CD4-positive, alpha-beta T cell treated with Interleukin-15 for 4 hours (primary cell): ENCODE measurements around the gene COX4I1.
"Not testable (repeated sequence)": the region's sequence is repeated elsewhere in the genome, so short reads cannot be mapped to it uniquely, and the experiment has no call there.

Experiments
- DNase-seq: peaks from one replicate; pipeline ENCODE4 v3.0.0-alpha.2; 2020; ENCODE audit warnings: low spot score

The COX4I1 gene

DNA sequence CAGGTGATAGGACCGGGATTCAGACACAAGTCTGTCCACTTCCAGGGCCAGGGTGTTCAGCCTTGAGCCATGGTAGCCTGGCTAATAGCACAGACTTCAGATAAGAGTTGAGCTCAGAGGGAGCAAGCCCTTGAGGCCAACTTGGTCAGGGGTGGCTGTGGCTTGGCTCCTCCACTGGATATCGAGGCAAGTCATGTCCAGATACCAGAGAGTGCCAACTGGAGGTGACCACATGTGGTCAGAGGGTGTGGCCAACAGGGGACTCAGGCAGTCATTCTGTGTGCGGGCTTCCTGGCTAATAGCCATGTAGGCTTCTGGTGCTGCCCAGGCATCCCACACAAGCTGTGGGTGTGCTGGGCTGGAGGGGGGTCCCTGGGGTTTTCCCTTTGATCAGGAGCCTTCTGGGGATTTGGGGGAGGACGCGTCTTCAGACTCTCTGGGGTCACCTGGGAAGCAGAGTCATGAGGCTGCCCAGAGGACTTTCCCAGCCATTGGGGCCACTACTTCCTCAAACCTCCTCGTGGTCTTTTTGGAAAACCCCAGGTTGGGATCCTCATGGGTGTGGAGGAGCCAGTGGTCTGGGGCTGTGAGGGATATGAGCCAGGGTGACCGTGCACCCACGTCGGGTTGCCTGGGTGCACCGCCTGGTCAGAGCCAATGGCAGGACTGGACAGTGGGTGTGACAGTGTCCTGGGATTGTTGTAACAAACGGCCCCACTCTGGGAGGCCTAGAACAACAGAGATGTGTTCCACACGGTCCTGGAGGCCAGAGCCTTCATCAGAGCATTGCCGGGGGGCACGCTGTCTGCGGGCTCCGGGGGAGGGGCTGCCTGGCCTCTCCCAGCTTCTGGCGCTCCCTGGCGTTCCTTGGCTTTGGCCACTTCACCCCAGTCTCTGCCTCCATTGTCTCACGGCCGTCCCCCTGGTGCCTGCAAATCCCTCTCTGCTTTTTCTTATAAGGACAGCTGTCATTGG lies 25.0 kb downstream of the COX4I1 start:
- no peak for DNase-seq

DNA sequence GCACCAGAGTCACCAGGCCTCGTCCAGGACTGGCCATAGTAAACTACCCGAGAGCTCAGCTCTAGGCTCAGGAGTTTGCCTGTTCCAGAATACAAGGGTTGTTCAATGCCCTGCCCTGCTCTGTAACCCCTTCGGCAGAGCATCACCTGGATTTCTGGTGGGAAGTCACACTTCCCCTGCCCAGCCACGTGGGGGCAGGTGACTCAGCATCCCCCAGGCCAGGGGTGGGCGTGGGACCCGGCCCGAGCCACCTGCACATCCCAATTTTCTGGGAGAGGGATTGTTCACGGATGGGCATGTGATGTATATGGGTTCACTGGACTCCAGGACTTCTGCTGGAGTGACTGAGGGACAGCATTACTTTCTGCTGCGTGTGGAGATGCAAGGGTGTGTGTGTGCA lies 25.8 kb downstream of the COX4I1 start:
- DNase-seq: no peak

DNA sequence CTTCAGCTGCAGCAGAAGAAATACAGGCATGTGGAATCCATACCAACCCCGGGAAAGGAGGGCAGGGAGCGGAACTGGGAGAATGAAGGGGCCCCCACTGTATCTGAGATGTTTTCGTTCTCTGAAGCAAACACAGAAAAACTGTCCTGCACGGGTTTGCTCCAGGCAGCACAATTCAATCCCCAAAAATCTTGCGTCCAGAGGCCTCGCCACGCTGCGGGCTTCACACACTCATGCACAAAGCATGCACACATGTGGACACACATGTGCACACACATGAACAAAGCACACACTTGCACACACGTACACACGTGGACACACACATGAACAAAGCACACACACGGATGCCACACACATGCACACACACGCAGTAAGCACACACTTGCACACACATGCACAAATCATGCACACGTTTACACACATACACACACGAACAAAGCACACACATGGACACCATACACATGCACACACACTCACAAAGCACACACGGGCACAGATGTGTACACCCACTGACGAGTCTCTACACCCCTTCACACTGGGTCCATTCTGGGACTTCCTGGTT lies 27.3 kb downstream of the COX4I1 start:
- DNase-seq: no peak

DNA sequence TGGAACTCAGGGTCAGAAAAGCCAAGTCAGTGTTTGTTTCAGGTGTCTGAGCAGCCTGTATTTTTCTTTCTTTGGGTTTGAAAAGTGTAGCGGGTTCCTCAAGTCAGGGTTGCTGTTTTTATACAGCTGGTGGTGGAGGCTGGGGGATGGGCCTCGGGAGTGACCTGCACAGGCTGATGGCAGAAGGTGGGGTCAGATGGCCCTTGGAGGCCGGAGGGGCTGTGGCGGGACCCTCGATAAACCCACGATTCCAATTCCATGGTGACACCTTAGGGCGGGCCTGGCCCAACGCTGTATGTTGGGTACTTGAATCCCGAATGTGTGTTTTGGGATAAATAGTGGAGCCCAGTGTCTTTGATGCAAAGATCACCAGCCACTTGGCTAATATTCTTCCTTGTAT lies 28.7 kb downstream of the COX4I1 start:
- DNase-seq: no peak

DNA sequence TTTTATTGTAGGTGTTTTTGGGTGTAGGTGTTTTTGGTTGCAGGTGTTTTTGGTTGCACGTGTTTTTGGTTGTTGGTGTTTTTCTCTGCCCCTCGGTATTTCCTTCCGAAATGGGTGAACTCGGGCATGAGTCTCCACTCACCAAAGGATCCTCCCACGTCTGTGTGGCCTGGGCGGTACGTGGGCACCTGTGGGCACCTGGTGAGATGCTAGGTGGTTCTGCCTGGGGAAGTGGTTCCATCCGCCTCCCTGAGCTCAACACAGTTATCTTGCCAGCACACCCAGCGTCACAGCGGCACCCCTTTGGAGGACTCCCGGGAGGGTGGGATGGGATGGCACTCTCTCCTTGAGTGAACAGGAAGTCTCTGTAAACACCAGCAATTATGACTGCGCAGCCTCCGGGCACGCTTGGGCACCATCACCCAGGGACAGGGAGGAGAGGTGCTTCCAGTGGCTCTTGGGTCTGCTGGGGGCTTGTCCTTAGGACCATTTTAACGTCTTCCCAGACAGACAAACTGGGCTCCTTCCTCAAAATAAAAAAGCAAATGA lies 29.8 kb downstream of the COX4I1 start:
- DNase-seq: no peak

DNA sequence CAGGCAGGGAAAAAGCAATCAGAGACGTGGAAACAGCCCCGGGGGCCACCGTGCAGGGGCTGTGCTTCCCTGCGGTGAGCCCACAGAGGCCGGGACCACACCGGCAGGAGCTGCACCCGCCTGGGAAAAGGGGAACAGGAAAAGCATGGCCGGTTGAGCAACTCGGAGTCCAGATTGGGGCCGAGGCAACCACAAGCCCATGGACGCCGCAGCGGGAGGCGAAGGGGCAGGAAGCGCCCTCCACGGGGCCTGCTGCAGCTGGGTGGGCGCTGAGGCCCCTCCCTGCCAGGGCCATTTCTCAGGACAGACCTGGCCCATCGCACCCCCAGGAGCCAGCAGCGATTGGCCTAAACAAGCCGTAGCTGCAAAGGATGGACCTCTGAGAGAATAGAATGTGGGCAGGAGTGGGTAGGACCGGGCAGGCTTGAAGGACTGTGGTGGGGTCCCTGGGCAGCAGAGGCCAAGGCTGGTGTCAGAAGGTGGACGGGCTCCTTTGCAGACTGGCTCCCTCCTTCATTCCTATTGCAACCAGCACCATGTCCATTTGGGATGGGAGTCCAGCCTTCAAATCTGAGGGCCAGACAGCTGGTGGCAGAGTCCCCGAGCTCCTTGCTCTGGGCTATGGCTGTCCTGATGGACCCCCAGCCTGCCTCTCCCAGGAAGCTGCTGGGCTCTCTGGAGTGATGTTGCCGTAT lies 30.4 kb downstream of the COX4I1 start:
- no peak for DNase-seq

DNA sequence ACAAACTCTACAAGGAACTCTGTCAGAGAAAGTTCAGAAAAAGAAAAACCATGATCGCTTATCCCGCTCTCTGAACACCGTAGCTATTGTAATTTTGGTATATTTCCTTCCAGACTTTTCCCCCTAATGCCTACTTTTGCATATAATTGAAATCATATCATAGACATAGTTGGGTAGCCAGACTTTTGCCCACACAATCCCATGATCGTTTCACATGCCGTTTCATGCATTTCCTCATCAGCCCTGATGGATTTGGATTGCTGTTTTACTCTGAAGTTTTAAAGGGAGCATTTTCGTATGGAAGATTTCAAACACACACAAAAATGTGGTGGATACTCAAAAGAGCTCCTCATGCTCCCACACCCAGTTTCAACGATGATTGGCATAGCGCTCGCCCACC lies 31.3 kb downstream of the COX4I1 start:
- no peak for DNase-seq

DNA sequence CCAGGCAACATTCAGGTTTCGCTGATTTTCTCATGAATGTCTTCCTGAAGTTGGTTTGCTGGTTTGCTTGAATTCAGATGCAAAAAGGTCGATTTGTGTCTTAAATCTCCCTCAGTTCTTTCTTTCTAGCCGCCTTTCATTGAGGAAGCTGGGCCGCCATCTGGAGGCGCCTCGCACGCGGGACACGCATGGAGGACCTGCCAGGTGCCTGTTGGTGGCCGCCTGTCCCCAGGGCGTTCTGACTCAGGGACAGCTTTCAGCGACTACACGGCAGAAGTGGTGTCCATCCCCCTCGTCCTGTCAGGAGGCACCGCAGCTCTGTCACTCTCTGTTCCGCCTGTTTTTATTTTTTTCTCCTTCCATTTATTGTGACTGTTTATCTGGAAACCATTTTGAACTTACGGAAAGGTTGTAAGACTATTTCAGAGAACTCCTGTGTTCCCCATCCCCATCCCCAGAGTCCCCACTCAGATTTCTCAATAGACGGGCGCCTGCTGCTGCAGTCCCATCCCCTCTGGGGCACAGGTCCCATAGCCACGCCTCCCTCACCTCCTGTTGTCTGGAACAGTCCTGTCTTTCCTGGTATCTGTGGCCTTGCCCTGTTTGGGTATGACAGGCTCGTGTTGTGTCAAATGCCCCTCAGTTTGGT lies 33.2 kb downstream of the COX4I1 start:
- DNase-seq: no peak

DNA sequence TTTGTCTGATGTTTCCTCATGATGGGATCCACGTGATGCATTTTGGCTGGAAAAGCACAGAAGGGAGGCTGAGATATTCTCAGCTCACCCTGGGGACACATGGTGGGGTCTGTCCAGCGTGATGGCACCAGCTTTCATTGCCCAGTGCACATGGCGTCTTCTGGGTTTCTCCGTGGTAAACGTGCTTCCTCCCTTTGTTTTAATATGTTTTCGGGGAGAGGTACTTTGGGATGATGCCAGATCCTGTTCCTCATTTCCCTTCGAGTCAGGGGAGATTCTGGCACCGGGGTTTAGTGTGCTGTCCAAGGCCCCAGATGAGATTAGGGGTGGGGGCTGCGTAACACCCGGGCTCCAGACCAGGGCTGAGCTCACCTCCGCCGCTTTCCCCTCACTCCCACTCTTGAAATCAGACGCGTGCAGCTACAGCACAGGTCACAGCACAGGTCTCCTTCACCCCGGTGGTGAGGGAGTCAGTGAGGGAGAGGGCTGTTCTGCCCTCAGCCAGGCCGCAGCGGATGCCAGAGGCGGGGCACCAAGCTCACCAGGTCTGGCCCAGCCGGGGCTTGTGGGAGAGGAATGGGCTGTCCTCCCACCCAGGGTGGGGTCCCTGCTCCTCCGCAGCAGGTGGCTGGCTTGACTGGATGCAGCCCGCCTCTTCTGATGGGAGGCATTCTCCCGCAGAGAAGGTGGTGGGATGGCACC lies 33.9 kb downstream of the COX4I1 start:
- DNase-seq: no peak

DNA sequence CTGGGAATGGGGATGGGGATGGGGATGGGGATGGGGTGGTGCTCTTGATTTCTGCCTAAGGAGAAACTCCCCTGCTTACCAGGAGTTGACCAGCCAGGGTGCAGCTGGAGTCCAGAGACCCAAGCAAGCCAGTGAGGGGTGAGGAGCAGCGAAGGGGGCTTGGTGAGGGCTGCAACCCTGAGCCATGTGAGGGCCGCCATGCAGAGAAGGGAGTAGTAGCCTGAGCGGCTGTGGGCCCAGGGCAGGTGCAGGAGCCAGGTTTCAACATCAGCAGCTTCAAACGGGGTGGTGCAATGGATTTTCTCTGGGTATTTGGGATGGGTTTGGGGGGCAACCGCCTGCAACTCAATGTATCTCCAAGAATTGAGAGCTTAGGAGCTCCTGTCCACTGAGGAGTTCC lies 35.2 kb downstream of the COX4I1 start:
- no peak for DNase-seq

DNA sequence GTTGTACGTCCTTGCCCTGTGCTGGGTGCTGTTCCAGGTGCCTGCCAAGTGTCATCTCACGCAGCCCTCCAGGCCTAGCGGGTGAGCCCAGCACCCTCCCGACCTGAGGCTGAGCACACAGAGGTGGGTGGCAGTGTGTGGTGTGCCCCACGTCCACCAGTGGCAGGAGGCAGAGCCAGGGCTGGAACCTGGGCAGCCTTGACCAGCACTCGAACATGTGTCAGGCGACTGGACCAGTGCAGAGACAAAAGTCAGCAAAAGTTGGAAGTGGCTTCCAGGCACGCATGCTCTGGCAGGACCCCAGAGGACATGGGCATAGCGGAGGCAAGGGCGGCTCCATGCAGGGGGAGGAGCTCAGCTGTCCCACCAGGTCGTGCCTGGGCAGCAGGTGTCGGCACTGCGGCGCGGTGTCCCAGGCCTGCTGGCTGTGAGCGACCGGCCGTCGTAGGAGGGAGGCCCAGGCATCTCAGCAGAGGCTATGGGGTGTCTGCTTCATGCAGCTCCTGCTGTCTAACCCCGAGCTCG lies 35.8 kb downstream of the COX4I1 start:
- no peak for DNase-seq

DNA sequence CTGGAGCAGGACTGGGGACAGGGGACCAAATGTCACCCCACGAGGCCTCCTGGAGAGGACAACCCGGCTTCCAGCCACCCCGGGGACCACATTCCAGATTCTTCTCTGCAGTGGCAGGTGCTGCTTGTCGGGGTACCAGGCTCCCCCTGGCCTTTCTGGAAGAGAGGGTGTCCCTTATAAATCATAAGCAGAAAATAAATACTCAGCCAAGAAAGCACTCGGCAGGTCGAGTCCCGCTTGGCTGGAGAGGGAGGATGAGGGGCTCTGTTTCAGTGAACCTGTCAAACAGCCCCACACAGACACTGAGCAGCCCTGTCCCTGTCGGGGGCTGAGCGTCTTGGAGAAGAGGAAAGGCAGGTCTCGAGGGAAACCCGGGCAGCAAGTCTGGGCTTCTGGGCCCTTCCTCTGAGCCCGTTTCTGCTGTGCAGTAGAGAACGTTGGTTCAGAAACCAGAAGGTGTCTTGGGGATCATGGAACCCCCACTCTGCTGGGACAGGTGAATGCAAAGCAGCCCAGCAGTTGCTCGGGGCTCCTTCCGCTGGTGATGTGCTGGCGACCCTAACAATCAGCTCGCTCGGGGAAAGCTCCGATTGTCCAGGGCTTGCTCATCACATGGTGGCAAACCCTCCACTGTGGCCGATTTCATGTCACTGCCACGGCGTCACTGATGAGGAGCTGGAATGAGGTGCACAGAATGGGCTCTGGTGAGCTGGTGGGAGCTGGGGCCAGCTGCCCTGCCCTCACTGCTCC lies 36.6 kb downstream of the COX4I1 start:
- DNase-seq: no peak

DNA sequence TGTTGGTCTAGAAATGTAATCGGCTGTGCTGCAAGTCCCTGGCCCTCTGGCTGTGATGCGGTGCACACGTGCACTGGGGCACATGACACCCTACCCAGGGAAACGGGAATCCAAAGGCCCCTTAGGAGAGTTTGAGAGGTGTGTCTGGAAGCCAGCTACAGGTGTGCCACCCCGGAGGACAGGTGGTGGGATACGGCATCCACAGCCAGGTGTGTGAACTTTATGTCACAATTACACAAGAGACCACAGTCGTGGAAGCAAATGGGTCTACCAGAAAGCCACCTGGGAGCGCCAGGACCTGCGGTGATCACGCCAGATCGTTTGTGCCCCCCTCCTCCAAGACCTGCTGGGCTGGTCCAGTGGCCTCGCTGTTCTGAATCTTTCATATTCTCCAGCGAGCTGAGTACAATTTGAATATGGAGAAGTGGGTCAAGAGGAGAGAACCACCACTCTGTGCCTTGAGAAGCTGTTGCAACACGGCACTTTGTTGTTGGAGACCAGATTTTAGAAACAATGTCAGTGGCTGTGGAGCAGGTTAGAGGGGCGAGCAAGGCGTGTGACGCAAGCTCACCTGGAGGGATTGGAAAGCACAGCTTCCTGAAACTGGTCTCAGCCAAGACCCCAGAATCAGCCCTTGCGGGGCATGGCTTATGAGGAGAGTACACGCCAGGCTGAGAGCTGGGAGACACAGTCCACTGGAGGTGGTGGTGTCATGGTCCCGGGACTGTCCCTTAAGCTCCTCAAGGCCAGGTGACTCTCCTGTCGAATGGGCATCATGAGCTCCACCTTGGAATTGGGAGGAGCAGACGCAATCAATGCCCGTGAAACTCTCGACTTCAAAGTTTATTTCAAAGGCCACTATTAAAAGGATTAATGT lies 37.4 kb downstream of the COX4I1 start:
- no peak for DNase-seq

DNA sequence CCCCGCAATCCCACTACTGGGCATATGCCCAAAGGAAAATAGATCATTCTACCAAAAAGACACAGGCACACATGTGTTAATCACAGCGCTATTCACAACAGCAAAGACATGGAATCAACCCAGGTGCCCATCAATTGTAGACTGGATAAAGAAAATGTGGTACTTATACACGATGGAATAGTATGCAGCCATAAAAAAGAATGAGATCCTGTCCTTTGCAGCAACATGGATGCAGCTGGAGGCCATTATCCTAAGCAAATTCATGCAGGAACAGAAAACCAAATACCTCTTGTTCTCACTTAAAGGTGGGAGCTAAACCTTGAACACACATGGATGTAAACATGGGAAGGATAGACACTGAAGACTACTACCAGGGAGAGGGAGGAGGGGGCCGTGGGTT lies 38.2 kb downstream of the COX4I1 start:
- not testable (repeated sequence) for DNase-seq

DNA sequence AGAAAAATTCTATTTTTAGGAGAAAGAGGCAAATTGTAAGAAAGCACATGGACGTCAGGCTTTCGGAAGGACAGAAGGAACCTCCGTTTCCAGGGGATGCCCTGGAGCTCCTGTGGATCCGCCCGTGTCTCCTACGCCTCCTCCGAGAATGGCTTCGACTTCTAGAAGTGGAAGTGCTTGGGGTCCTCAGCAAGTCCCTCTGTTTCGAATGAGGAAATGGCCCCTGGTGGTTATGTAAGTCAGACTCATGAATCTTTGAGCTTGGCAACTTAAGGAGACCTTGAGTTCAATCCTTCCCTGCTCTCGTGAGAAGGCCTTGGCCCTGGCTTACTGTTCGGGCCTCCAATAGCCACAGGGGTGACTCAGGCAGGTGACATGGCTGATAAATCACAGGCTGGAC lies 38.9 kb downstream of the COX4I1 start:
- DNase-seq: no peak

DNA sequence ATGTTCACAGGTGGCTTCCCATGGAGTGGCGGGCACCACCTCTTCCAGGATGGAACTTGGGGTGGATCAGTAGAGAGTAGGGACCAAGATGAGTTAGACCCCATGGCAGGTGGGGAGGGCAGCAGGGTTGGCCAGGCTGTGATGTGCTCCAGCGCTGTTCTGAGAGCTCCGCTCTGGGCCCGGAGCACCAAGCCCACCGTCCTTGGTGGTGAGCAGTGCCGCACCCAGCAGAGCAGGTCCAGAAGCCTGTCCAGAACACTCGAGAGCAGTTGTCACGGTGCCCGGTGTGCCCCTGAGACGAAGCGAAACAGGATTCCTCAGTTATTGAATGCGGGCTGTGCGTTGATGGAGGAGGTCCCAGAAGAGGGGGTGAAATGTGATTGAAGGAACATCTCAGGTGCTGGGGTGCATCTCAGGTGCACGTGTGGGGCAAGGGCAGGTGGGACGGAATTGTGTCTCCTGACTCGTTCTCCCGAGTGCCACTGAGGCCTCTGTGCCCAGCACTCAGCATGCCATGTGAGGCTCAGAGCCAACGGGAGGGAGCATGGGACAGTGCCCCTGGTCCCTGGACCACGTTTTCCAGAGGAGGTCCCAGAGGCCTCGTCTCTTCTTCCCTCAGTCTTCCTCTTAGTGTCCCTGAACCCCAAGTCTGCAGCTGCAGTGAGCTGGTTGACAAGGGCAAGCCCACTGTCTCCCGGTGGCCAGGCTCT lies 39.5 kb downstream of the COX4I1 start:
- DNase-seq: no peak

DNA sequence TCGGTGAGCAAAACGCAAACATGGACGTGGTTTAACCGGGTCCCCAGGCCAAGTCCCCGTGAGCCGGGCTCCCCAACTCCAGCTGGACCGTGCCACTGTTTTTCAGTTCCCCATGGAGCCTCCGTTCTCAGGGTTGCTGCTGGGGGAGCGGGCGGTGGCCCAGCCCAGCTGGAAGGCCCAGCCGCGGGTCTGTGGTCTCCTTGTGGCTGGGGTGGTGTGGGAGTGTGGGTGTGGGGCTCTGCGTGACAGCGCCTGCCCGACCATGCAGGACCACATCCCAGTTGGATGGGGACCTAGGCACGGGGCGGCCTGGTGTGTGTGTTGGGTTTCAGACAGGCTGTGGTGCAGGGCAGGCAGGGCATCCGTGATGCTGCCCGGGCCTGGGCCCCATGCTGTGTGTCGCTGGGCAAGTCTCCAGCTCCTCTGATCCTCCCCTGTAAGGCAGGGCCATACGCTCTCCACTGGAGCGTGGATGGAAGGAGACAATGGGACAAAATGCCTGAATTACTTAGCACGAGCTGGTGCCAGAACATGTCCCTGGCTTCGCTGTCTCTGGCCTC lies 40.3 kb downstream of the COX4I1 start:
- DNase-seq: no peak

DNA sequence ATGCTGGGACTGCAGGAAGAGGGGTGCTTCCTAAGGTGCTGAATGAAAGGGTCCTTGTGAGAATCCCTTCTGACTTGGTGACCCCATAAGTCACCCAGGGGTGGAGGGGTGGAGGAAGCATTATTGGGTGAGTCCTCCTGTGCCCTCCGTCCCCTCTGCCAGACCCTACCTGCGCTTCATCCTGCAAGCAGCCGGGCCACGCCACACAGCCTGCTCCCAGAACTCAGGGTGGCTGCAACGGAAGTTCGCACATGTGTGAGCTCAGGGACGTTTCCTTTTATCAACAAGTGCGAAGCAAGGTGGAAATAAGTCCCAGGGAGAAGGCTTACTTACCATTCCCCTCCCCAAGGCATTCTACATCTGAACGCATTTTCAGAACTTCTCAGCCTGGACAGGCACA lies 40.9 kb downstream of the COX4I1 start:
- DNase-seq: no peak

DNA sequence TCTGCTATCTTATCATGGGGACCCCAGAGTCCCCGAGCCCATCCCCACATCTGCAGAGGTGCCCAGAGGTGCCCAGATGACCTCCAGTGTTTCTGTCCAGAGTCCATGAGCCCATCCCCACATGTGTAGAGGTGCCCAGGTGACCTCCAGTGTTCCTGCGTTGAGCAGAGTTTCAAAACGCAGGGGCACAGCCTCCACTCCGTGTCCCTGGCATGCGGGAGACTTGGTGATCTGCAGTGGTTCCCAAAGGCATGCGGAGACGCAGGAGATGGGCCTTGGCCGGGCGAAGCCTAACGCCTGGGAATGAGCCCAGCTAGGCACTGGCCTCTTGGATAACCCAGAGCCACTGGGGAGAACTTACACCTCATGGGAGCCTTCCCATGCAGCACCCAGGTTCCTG lies 41.3 kb downstream of the COX4I1 start:
- DNase-seq: no peak
